Fibroblast of skin of scalp (primary cell): ENCODE measurements around the gene ABCC11.
"Not testable (repeated sequence)": the region's sequence is repeated elsewhere in the genome, so short reads cannot be mapped to it uniquely, and the experiment has no call there.

Experiments
- DNase-seq: peaks from one replicate; pipeline ENCODE4 v3.0.0-alpha.2; 2013

The ABCC11 gene

DNA sequence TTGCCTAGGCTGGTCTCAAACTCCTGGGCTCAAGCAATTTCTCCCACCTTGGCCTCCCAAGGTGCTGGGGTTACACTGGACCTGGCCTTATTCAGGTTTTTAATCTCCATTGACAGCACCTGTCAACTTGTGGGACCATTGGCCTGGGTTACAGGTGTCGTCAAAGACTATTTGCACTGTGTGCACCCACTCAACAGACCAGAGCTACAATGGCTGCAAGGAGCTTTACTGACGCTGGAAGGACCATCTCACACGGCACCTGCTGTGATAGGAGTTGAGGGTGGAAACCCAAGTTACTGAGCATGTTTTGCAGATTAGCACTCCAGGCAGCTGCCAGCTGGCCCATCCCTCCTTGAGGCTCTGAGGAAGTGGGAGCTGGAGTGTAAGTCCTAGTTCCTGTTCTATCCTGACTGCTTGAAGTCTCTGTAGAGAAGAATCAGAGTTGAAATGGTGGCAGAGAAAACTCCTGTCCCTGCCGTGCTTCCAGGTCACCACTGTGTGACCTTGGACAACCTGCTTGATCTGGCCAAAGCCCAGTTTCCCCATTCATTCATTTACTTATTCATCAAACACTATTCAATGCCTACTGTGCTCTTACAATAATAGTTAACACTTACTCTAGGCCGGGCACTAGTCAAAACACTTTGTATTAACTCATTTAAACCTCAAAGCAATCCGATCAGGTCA lies 45.7 kb downstream of the ABCC11 start:
- no peak for DNase-seq

DNA sequence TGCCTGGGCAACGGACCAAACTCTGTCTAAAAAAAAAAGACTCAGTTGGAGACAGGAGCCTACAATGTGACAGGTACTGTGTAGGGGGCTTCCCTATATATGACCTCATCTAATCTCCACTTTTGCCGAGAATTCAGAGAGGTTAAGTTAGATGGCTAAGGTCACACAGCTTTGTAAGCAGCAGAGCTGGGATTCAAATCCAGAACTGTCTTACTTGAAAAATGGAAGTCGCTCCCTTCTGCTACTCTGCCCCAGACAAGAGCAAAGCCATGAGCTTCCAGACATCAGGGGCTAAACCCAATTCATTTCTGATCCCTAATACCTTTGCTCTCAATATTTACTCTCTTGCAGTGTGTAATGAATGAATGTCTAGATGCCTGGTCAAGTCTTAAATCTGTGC lies 50.0 kb downstream of the ABCC11 start:
- no peak for DNase-seq

DNA sequence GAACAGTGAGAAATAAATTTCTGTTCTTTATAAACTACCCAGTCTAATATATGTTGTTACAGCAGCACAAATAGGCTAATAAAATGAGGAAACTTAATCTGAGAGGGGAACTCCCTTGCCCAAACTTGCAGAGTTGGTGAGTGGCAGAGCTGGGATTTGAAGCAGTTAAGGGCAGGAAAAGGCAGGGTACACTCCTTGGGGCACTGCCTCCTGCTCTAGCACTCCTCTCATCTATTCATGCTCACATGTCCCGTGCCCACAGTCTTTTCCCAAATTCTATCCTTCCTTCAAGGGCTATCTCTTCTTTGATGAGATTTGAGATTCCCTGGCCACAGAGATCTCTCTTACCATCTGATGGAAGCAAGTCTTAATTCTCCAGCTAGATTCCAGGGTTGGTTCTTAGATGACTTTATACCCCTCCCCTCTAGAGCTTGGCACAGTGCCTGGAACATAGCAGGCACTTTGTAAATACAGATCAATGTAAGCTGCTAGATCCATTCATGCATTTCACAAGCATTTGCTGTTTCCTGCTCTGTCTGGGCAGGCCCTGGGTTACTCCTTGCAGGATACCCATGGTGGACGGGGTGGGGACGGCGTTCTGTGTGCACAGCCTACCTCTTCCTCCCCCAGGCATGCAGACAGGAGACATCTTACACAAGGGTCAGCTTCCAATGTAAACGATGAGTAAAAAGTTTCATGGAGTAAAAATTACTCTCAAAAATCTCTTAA lies 52.3 kb downstream of the ABCC11 start:
- peak; percentile 20 for DNase-seq

DNA sequence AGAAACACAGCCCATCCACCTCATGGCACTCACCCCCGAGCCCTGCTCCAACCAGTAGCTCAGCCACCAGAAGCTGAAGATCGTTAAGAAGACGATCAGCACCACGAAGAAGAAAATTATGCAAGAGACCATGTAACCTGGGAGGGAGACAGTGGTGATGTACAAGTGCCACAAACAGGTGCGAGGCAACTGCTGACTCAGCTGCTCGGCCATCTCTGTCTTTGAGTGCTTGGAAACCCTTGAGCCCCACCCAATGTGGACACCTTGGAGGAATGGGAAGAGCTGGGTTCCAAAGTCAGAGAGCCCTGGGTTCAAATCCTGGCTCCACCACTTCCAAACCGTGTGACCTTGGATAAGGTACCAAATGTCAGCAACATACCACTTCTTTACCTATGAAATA lies 53.5 kb downstream of the ABCC11 start:
- DNase-seq = no peak

DNA sequence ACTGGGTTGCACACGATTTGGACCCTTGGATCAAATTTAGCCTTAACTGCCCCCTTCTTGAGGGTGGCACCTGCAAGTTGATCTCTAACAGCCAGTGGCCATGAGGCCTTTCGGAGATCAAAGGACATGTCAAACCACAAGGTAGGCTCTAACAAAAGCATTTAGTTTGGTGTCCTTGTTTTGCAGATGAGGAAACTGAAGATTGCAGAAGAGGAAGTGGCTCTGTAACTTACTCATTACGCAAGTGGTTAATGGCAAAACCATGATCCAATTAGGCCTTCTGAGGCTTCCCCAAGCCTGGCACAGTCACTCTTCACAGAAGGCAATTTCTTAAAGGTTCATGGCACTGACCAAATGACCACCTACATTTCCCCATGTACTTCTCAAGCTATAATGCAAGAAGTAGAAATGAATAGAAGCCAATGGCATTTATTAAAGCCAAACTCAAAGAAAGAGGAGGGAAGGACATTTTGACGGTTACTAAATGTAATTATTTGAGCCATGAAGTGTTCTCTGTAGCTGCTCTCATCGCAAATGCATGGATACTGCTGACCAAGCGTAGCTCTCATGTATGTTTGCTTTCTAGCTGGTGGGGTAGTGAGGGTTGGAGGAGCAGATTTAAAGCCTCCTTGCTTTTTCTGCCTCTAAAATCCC lies 58.8 kb downstream of the ABCC11 start:
- DNase-seq = no peak

DNA sequence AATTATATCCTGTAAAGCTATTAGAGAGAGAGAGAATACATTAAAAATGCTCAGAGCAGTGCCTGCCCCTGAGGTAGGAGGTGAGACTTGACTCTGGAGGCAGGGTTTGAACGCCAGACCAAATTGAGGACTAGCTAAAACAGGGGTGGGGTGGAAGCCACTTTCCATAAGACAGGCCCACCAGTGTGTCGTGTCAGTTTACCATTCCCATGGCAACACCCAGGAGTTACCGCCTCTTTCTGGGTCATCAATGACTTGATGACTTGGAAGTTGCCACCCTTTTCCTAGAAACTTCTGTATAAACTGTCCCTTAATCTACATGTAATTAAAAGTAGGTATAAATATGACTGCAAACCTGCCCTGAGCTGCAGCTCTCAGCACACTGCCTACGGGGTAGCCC lies 59.6 kb downstream of the ABCC11 start:
- DNase-seq = no peak

DNA sequence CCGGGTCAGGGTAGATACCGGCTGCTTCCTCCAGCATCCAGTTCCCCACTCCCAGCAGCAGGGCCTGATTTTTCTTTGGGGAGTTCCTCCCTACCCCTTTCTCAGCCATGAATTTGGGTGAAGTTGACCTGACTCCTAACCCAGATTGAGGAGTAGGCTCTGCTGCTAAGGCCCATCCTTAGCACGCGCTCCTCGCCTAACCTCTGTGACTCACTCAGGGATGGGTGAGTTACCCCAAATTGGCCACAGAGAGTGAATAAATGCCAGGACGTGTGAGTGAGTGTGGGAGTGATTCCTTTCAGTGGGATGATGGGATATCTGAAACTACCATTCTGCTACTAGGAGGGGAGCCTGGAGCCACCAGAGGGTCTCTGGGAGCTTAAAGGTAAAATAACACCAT lies 62.7 kb downstream of the ABCC11 start:
- DNase-seq = no peak

DNA sequence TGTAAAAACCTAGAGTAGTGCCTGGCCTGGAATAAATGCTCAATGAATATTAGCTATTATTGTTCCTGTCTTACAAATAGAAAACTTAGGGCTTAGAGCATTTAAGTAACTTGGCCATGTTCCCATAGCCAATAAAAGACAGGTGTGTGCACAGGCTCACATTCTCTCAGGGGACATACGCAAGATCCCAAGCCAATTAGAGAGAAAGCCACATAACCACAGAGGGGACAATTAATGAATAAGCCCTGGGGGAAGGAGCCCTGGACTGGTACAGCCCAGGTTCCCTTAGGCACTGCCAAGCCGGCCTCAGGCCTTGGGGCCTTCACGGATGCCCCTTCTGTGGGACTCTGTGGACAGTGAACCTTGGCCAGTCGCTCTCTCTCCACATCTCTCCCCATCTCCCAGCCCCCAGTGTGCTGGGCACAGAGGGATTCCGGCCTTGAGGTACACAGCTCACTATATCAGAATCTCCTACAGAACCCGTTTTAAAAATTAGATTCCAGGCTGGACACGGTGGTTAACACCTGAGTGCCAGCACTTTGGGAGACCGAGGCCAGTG lies 64.3 kb downstream of the ABCC11 start:
- no peak for DNase-seq

DNA sequence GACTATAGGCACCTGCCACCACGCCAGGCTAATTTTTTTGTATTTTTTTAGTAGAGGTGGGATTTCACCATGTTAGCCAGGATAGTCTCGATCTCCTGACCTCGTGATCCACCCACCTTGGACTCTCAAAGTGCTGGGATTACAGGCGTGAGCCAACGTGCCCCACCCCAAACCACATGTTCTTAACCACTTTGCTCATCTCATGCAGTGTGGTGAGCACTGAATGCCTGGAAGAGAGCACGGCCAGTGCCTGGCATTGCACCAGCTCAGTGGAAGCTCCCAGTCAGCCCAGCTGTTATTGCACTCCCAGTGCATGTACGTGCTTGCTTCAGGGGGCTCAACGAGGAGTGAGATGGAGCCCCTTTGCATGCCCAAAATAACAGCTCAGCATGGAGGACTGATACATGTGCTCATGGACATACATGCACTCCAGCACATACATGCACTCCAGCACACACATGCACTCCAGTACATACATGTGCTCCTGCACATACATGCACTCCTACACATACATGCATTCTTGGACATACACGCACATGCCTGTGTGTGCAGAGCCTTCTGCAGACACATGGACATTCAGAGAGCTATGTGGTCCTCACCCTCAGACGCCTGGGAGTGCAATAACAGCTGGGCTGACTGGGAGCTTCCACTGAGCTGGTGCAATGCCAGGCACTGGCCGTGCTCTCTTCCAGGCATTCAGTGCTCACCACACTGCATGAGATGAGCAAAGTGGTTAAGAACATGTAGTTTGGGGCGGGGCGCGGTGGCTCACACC lies 65.4 kb downstream of the ABCC11 start:
- DNase-seq = not testable (repeated sequence)

DNA sequence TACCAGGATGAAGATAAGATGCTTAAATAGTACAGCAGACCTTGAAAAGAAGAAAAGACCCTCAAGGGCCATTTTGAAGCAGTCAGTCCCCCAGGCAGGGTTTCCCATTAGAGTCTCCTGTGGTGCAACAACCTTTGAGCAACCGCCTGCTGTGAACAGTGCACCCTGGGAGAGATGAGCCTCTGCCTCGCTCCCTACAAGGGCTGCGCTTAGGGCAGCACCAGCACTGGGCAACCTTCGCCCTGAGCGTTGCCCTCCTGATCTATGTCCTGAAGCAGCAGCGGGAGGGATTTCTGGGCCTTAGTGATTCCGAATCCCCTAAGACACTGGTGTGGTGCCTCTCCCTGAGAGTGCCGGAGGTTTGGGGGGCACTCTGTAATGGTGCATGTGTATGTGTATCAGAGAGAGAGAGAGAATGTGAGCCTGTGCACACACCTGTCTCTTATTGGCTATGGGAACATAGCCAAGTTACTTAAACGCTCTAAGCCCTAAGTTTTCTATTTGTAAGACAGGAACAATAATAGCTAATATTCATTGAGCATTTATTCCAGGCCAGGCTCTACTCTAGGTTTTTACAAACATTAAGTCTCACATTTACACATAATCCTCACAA lies 66.4 kb downstream of the ABCC11 start:
- no peak for DNase-seq

DNA sequence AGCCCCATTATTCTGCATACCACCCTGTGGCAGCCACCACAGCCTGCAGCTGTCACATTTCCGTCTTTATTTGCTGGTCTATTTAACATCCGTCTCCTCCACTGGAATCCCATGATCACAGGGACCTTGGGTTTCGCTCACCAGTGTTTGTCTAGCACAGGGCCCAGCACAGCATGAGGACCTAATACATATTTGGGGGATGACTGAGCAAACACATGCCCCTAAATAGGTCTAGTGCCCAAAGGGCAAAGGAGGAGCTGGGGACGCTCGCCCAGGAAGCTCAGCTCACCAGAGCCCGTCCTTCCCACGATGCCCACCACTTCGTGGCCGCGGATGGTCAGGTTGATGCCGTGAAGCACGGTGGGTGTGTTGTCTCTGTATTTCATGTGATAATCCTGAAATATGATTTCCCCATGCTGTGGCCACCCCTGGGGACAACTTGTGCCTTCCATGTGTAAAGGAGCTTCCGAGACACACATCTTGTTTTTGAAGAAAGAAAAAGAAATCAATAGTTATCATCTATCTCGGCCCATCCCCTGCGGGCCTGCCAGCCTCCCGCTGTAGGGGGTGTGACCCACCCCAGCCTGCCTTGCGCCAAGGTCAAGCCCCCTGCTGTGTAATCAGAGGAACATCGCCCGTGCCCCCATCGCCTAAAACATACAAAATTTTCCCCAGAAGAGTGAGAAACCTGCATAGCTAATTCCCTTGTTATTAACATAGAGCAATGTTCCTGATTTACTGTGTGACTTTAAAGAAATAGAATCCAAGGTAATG lies 70.5 kb downstream of the ABCC11 start:
- no peak for DNase-seq

DNA sequence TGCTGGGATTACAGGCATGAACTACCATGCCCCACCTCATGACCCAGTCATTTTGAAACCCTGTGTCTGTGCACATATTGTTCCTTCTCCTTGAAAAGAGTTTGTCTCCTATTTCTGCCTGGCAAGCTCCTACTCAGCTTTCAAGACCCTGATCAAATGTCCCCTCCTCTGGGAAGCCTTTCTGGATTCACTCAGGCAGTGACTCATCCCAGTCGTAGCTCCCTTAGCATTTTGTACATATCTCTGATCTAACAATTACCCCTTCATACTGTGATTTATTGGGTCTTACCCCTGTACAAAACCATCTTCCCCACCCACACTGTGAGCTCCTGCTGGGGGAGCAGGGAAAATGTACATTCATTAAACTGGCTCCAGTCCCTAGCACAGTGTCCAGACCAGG lies 73.5 kb downstream of the ABCC11 start:
- DNase-seq = no peak

DNA sequence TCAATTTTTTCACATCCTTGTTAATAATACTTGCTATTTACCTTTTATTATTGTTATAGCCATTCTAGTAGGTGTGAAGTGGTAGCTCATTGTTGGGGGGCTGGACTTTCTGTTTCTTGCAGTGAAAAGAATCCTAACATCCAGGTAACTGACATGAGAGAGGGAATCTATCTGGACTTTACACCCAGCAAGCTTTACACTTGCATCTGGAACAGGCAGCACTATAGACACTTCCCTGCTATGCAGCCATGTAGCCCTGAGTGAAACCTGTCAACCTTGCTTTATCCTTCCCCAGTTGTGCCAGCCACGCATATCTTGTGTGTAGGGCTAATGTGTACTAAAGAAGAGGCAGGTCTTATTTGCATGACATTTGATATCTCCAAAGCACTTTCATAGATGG lies 74.7 kb downstream of the ABCC11 start:
- no peak for DNase-seq

DNA sequence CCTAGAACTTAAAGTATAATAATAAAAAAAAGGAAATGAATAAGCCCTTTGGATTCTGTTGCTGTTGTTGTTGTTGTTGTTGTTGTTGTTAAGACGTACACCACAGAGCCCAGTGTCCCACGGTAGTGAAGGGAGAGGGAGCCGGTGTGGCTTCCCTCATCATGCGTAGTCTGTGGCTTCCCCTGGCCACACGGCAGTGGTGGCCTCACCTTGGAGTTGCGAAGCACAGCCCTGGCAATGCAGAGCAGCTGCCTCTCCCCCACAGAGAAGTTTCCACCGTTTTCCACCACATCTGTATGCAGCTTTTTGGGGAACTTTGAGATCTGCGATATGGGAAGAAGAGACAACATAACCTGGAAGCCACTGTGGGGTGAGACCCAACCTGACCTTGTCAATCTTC lies 77.4 kb downstream of the ABCC11 start:
- DNase-seq = no peak

DNA sequence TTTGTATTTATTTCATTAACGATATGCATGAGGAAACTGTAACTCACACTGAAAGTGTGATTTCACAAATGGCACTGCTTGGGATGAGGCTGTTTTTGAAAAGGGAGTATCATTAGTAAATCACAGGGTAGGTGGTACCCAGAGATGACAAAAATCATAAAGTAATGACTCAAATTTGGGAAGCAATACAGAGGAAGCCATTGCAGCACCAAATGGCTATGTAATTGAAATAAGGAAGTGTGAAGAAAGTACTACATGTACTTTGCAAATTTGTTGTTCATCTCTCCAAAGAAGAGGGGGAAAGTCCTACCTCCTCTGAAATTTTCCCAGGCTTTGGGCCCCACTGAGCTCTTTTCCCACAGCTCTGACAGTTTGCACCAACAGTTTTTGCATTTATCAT lies 79.3 kb downstream of the ABCC11 start:
- no peak for DNase-seq

DNA sequence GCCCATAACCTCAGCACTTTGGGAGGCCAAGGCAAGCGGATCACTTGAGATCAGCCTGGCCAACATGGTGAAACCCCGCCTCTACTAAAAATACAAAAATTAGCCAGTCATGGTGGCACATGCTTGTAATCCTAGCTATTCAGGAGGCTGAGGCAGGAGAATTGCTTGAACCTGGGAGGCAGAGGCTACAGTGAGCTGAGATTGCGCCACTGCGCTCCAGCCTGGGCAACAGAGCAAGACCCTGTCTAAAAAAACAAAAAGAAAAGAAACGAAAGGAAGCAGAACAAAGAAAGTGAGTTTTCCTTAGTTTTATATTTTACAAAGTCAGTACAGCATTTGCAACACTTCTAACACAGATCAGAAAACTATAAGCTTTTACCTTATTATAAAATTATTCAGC lies 80.7 kb downstream of the ABCC11 start:
- not testable (repeated sequence) for DNase-seq

DNA sequence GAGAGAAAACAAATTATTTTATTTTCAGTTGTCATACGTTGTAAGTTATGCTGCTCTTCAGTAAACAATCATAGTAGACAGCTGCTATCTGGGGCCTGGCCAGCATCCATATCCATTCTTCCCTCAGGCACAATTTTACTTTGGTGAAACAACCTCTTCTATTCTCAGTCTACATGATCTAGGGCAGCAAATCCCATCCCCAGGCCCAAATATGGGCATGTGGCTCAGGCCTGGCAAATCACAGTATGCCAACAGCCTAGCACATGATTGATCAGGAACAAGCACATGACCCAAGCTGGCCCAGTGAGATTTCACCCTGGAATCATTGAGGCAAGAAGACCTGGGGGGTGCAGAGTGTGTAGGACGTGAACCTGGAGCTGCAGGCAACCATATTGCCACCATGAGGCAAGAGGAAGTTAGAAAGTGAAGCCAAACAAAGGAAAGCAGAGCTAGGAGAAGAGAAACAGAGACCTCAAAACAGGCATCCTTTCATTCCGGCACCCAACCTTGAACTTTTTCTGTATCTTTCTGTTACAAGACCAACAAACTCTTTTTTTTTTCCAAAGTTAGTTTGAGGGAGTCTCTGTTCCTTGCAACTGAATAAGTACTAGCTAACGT lies 81.3 kb downstream of the ABCC11 start:
- peak; percentile 50 for DNase-seq

DNA sequence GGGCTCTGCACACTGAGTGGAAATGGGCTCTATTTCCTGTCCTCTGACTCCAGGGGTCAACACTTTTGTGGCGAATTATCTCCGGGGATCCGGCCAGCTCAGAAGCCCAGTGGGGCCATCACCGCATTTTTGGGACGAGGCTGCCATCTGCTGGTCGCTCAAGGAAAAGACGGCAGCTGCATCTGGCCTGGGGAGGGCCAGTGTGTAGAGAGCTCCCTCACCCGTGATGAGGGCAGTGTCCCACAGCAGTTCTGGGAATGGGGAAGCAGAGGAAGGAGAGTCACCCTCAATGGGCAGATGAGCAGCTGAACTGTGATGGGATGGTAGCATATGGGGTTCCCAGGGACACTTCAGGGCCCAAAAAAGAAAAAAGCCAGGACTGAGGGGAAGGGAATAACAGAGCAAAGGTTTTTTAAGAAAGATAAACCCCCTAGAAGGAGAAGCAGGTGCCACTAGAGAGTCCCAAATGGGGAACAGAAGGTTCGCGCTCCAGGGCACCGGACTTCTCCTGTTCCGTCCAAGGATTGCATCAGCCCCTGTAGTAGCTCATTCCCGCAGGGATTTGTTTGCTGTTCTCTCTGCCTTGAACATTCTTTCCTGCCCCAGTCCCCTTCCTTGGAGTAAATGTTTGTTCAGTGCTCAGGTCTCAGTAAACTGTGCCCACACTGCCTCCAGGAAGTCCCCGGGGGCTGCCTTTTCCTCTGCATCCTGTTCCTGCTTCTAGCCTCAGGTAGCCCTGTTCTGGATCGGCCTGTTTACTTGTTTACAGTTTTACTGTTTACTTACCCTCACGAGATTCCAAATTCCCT lies 82.2 kb downstream of the ABCC11 start:
- DNase-seq = peak; percentile 80

DNA sequence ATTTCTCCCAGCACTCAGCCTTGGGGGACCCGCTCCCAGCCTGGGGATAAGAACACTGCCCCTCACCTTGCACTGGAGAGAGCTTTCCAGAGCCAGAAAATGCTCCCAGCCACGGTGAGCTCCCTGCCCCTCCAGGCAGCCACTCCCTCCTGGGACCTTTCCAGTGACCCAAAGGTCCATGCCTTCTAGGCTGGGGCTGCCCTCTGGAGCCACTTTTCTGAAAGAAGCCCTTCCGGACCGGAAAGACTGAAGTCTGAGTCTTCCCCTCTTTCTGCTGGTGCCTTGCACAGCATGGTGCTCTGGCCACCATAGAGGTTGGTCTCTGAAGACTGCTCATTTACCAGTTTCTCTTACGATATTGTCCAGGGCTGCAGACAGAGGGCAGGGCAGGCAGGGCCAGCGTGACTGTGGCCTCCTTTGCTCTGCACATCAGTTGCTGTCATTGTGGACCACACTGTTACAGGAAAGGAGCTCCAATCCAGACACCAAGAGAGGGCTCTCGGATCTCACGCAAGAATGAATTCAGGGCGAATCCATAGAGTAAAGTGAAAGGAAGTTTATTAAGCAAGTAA lies 84.4 kb downstream of the ABCC11 start:
- DNase-seq = no peak

DNA sequence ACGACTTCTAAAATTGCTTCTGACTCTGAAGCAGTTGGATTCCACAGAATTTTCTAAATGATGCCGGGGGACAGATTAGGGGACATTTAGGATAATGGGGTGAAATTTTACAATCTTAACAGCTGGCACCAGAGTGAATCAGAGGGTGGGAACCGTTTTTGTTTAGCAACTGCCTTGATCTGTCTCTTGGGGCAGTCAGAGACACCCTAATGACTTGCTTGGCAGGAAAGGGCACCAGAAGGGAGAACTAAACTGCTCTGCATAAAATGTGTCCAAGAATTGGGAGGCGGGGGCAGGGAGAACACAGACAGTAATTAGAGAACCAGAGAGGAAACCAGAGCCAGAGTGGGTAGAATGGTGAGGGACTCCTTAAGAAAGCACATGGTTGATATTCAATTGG lies 85.4 kb downstream of the ABCC11 start:
- no peak for DNase-seq
